ENCODE data around the gene IFNA21.
"Not testable (repeated sequence)": the region's sequence is repeated elsewhere in the genome, so short reads cannot be mapped to it uniquely, and the experiment has no call there.

The IFNA21 gene

DNA sequence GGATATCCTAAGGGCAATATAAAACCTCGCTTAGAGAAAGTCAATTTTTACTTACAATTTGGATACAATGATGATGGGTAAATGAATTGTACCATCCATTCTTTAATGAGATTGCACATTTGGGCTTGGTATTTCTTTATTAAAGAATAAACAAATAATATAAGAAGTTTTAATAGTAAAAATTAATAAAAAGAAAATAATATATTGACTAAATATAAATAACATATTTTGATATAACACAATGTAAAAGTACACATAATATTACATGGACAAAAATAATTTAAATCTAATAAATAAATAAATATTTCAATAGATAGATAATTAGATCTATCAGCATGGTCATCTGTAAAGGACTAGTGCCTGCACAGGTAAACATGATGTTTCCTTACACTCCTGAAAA is 944 bp downstream of the IFNA21 start:
- peaks cover 16% of the 10 kb centered on the region for H3K4me1 Mint-ChIP-seq
- no peaks in the 10 kb centered on the region for H3K36me3 Mint-ChIP-seq (ENCODE audit: low read depth)
- DNase-seq = no peak
- H3K27ac Mint-ChIP-seq = no peak overlapping the region
- H3K4me3 Mint-ChIP-seq = no peak overlapping the region
- no peak for ATAC-seq
- H3K27me3 Mint-ChIP-seq = no peaks in the 10 kb centered on the region
- H3K9me3 Mint-ChIP-seq = no peaks in the 10 kb centered on the region

DNA sequence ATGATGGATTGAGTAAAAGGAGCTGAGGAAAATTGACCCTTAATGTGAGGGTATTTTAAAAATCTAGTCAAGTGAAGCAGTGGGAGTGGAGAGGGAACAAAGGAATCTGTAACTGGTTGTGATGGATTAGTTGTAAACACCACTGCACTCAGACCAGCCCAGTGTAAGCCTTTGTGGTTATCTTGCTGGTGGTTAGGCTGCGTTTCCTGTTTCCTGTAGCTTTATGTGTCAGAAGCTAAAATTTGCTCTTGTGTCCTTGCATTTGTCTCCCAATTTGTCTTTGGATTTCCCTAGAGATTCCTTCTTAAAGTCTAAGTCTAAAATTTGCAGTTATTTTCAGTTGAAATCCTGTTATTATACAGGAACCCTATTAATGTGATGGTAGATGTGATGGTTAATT is 6.3 kb downstream of the IFNA21 start:
- no peak overlapping the region for H3K4me3 Mint-ChIP-seq
- H3K27ac Mint-ChIP-seq = no peak overlapping the region
- H3K9me3 Mint-ChIP-seq = peaks cover 8% of the 10 kb centered on the region
- DNase-seq (peak; percentile 11), ATAC-seq (peak; percentile 78)
- no peaks in the 10 kb centered on the region for H3K36me3 Mint-ChIP-seq (ENCODE audit: low read depth)
- peaks cover 28% of the 10 kb centered on the region for H3K4me1 Mint-ChIP-seq
- H3K27me3 Mint-ChIP-seq = no peaks in the 10 kb centered on the region

DNA sequence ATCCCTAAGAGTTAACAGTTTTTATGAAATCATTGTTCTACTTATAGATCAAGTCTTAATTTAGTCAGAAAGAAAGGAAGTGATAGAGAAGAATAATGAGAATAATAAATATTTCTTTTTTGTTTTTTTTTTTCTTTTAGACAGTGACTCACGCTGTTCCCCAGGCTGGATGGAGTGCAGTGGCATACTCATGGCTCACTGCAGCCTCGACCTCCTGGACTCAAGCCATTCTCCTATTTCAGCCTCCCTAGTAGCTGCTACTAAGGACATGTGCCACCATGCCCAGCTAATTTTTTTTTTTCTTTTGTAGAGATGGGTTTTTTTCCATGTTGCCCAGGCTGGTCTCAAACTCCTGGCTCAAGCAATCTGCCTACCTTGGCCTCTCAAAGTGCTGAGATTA is 11.0 kb downstream of the IFNA21 start:
- H3K36me3 Mint-ChIP-seq (ENCODE audit: low read depth) = no peaks in the 10 kb centered on the region
- ATAC-seq = no peak
- no peak overlapping the region for H3K27ac Mint-ChIP-seq
- H3K9me3 Mint-ChIP-seq = peaks cover 8% of the 10 kb centered on the region
- no peaks in the 10 kb centered on the region for H3K27me3 Mint-ChIP-seq
- no peak overlapping the region for H3K4me3 Mint-ChIP-seq
- DNase-seq = no peak
- H3K4me1 Mint-ChIP-seq = peaks cover 18% of the 10 kb centered on the region

DNA sequence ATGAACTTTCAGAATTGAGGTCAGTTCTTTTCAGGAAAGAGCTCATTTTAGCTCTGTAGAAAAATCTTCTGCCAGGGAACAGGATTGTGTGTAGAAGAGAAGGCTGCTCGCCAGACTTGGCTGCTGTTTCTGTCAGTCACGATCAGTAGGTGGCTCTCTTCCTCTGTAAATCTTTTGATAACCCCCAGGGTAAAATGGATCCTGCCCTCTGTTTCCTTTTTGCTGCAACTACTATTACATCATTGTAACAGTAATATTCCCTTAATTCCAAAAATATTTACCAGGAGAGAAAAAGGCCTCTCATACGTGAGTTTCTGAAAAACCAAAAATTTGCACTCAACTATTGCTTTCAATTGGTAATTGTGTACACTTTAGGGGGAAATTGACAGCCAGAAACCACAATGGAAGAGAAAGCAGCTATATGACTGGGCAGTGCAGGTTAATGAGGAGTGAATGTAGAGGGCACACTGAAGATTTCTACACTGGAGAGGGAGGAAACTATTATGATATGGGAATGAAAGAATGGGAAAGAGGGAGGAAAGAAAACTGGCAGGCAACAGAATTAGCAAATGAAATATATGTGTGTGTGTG is 12.3 kb downstream of the IFNA21 start:
- DNase-seq = no peak
- no peak for ATAC-seq
- H3K9me3 Mint-ChIP-seq = peaks cover 9% of the 10 kb centered on the region
- H3K4me3 Mint-ChIP-seq = no peak overlapping the region
- no peaks in the 10 kb centered on the region for H3K36me3 Mint-ChIP-seq (ENCODE audit: low read depth)
- peaks cover 7% of the 10 kb centered on the region for H3K4me1 Mint-ChIP-seq
- peaks cover 5% of the 10 kb centered on the region for H3K27me3 Mint-ChIP-seq
- no peak overlapping the region for H3K27ac Mint-ChIP-seq

DNA sequence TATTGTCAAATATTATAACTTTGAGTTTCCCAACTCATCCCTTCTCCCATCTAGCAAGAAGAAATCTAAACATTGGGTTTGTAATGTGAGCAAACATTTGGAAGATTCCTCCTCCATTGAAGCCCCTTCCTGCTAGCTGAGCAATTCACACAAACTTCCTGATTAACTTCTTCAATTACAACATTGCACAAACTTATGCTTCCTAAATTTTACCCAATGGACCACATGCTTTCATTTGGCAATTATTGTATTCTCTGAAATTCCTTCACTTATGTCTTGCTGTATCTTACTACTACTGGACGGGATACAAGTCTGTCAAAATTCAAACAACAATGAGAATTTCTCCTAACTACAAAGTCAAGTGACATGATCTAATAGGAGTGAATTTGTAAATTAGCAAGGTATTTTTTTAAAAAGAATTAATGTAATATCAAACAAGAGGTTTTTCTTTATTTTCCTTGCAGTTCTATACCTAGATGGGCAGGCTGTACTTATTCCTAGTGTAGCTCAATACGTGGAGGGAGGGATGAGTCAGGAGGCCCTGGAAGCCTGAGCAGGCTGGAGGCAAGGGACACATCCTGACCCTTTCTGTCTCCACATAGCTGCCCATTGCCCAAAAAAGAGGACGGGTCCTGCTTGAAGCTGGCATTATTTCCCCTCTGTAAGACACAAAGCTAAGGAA is 13.0 kb downstream of the IFNA21 start:
- H3K4me1 Mint-ChIP-seq = peaks cover 6% of the 10 kb centered on the region
- no peaks in the 10 kb centered on the region for H3K36me3 Mint-ChIP-seq (ENCODE audit: low read depth)
- no peak for DNase-seq
- H3K27me3 Mint-ChIP-seq = peaks cover 5% of the 10 kb centered on the region
- H3K9me3 Mint-ChIP-seq = peaks cover 14% of the 10 kb centered on the region
- no peak overlapping the region for H3K27ac Mint-ChIP-seq
- no peak overlapping the region for H3K4me3 Mint-ChIP-seq
- ATAC-seq = no peak

DNA sequence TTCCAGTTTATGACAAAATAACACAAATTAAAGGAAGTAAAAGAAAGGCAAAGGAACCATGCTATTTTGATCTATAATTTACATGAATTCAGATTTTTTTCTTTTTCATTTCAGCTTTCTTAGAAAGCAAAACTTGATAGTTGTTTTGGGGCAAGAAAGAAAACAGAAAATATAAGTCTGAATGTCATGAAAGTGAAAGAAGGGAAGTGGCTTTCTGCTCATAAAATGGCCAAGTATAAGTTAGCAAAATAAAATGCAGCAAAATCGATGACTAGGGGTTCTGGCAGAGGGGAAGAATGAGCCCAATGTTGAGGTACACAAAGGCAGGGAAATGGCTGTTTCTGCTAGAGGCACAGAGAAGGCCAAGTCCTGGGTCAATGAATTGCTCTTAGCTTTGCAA is 21.9 kb downstream of the IFNA21 start:
- no peak for ATAC-seq

DNA sequence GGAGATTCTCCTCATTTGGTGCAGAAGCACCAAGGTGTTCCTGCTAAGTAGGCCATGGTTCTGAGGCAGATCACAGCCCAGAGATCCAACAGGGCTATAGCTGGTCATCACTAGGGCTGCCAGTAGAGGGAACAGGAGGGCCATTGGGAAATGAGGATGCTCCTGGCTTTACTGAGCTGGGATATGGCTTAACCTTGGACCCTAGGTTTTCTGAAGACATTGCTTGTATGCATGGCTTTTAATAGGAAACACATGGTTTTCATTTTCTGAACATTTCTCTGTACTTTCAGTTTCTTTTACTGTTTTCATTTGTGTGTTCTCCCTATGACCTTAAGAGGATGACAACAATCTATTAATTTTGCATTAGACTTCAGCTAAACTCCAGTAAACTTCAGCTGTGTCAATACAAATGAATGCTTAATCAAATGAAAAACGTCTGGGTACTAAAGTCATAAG is 25.0 kb downstream of the IFNA21 start, which contains the start of gene IFNW1:
Gene IFNW1 (minus strand): TSS at position 406 of the 456 bp plus-strand sequence. CDS start 262 bp downstream, at position 144.
- no peak within 1 kb of the TSS for H3K27ac Mint-ChIP-seq
- no peaks in the 10 kb centered on the region for H3K9me3 Mint-ChIP-seq
- no peak for ATAC-seq
- no peaks in the 10 kb centered on the region for H3K27me3 Mint-ChIP-seq
- H3K4me1 Mint-ChIP-seq = peaks cover 11% of the 10 kb centered on the region
- no peak for DNase-seq
- H3K36me3 Mint-ChIP-seq (ENCODE audit: low read depth) = no peaks in the 10 kb centered on the region
- H3K4me3 Mint-ChIP-seq = no peak within 1 kb of the TSS

More for the DNA sequence above, 21.9 kb downstream of the IFNA21 start:
- no peak for DNase-seq
- Mint-ChIP-seq H3K27me3 (no peaks in the 10 kb centered on the region), H3K9me3 (peaks cover 21% of the 10 kb centered on the region), H3K36me3 (ENCODE audit: low read depth) (no peaks in the 10 kb centered on the region), H3K4me3 (no peak overlapping the region), H3K4me1 (peaks cover 11% of the 10 kb centered on the region), H3K27ac (no peak overlapping the region)

DNA sequence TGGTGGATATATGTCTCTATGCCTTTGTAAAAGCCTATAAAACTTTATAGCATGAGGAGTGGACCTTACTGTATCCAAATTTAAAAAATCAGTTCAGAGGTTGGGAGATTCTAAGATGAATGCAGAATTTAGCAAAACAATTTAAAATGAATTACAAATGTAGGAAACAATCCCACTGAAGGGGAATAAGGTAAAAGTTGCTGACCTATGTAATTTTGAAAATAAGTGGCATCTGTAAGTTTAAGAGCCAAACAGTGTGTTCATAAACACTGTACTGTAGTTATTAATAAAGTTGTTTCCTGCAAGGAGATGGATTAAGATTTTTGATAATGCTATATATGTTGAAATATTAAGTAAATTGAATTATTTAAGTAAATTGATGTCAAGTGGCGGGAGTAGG is 29.4 kb downstream of the IFNA21 start:
- Mint-ChIP-seq H3K27ac (no peak overlapping the region), H3K4me1 (no peaks in the 10 kb centered on the region), H3K27me3 (no peaks in the 10 kb centered on the region), H3K36me3 (ENCODE audit: low read depth) (no peaks in the 10 kb centered on the region), H3K4me3 (no peak overlapping the region), H3K9me3 (no peaks in the 10 kb centered on the region)
- ATAC-seq (no peak), DNase-seq (no peak)

DNA sequence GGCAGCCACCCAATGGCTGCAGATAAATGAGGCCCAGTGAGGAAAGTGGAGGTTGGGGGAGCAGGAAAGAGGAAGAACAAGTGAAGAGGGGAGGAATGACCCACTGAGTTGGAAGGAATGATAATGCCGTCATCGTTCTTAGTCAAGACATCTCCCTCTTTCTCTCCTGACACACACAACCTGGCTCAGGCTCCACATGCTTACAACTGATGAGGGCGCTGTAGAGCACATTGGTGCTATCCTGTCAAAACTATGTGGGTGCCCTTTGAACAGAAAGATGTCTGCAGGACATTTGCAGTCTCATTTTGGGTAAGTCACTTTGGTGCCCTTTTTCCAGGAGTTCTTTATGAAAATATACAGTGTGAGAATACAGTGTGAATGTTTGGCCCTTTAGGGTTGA is 30.7 kb downstream of the IFNA21 start:
- Mint-ChIP-seq H3K36me3 (ENCODE audit: low read depth) (no peaks in the 10 kb centered on the region), H3K4me1 (no peaks in the 10 kb centered on the region), H3K4me3 (no peak overlapping the region), H3K27ac (no peak overlapping the region), H3K9me3 (no peaks in the 10 kb centered on the region), H3K27me3 (no peaks in the 10 kb centered on the region)
- ATAC-seq (no peak), DNase-seq (no peak)

DNA sequence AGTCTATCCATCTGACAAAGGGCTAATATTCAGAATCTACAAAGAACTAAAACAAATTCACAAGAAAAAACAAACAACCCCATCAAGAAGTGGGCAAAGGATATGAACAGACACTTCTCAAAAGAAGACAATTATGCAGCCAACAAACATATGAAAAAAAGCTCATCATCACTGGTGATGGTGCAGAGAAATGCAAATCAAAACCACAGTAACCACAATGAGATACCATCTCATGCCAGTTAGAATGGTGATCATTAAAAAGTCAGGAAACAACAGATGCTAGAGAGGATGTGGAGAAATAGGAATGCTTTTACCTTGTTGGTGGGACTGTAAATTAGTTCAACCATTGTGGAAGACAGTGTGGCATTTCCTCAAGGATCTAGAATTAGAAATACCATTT is 38.3 kb downstream of the IFNA21 start:
- not testable (repeated sequence) for H3K36me3 Mint-ChIP-seq (ENCODE audit: low read depth); H3K4me1 Mint-ChIP-seq; DNase-seq; H3K4me3 Mint-ChIP-seq; ATAC-seq
- peaks cover 11% of the 10 kb centered on the region for H3K27me3 Mint-ChIP-seq
- H3K9me3 Mint-ChIP-seq = peaks cover 11% of the 10 kb centered on the region
- H3K27ac Mint-ChIP-seq = peak overlapping the region; percentile 41

DNA sequence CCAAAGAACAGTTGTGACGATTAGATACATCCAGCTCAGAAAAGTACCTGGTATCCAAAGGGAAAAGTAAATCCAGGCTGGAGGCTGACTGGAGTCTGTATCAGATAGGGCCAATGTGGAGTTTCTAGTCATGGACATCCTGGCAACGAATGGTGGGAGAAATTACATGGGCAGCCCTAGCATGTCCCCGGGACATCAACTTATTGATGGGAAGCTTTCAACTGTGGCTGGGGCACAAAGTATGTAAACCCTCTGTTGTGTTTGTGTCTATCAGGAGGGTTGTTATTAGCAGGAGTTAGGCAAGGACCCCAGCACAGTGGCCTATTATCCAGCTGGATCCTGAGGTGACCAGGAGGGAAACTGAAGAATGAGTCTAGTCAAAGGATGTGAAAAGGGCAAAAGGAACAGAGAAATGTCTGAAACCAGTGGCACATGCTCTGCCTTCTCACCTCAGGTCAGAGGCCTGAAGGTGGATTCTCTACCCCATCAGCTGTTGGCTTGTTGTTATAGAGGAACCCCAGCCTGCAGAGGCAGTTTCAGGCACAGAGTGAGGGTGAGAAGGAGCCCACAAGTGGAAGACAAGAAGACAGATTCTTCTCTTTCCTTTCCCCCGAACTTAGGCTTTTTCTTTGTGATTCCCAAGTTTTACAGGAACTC is 44.7 kb downstream of the IFNA21 start:
- DNase-seq (no peak), ATAC-seq (peak; percentile 64)
- Mint-ChIP-seq H3K4me3 (no peak overlapping the region), H3K27ac (no peak overlapping the region), H3K36me3 (ENCODE audit: low read depth) (no peaks in the 10 kb centered on the region), H3K4me1 (peaks cover 18% of the 10 kb centered on the region), H3K27me3 (peaks cover 19% of the 10 kb centered on the region), H3K9me3 (no peaks in the 10 kb centered on the region)

DNA sequence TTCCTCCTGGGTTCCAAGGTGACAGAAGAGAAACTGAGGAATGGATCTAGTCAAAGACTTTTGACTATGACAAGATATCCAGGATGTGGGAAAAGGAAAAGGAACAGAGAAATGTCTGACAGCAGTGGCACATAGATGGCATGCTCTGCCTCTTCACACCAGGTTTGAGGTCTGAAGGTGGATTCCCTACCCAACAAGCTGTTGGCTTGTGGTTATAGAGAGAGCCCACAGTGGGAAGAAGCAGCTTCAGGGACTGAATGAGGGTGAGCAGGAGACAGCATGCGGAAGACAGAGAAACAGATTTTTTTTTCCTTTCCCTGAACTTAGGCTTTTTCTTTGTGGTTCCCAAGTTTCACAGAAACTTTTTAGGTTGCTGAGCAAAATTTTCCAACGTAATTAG is 45.4 kb downstream of the IFNA21 start:
- no peak overlapping the region for H3K4me3 Mint-ChIP-seq
- H3K27ac Mint-ChIP-seq = no peak overlapping the region
- H3K36me3 Mint-ChIP-seq (ENCODE audit: low read depth) = no peaks in the 10 kb centered on the region
- no peaks in the 10 kb centered on the region for H3K9me3 Mint-ChIP-seq
- H3K27me3 Mint-ChIP-seq = peaks cover 18% of the 10 kb centered on the region
- DNase-seq (no peak), ATAC-seq (peak; percentile 89)
- H3K4me1 Mint-ChIP-seq = peaks cover 18% of the 10 kb centered on the region

DNA sequence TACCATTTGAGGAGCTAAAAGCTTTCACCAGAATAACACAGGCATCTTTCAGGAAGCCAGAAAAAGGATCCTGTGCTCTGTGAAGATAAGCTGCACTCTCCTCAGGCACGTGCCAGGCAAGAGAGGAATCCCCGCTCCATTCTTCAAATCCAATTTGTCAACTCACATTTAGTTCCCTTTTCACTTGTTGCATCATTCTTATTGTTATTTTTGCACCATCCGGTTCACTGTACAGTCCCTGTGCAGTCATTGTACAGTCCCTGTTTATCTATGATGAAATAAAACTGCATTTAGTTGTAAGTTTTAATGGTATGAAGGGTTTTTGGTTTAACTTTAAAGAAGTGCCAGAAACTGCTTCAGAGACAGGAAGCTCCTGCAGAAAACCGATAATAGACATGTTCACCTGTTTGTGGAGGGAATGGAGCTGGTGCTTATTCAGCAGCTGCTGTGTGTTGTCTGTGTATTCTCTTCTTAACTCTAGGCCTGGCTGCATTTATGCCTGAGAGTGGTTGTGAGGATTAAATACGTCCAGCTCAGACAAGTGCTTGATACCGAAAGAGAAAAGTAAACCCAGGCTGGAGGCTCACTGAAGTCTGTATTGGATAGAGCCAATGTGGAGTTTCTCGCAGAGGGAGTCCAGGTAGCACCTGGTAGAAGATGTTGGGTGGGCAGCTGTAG is 47.2 kb downstream of the IFNA21 start:
- H3K27ac Mint-ChIP-seq = no peak overlapping the region
- H3K27me3 Mint-ChIP-seq = peaks cover 12% of the 10 kb centered on the region
- ATAC-seq = no peak
- H3K36me3 Mint-ChIP-seq (ENCODE audit: low read depth) = no peaks in the 10 kb centered on the region
- H3K9me3 Mint-ChIP-seq = no peaks in the 10 kb centered on the region
- DNase-seq = no peak
- no peak overlapping the region for H3K4me3 Mint-ChIP-seq
- peaks cover 18% of the 10 kb centered on the region for H3K4me1 Mint-ChIP-seq
